Measurements from ENCODE around the gene DOCK2.

The DOCK2 gene

DNA sequence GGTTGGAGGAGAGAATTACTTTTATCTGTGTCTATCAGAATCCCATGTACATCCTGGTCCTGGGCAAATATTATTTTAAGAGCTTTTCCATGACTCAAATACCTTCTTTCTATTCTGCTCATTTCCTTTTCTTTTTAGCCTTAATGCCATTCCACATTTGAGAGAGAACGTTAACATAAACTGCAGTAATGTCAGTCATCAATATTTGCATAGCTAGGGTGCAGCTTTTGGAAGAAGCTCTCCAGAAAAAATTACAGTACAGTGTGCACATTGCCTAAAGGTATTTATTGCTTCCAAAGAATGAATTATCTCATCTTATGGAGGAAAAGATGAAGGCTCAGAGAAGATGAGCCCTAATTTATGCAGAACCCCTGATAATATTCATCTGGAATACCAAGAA is 284.9 kb downstream of the DOCK2 start:
- Histone ChIP-seq H3K4me1 (ENCODE audit: insufficient read depth, low read length) (peaks cover 8% of the 10 kb centered on the region), H3K27ac (ENCODE audit: low read length) (no peak overlapping the region), H3K27me3 (ENCODE audit: insufficient read depth, low read length, poor library complexity) (no peaks in the 10 kb centered on the region), H3K9ac (ENCODE audit: low read depth, low read length) (no peak overlapping the region), H3K4me2 (ENCODE audit: insufficient read depth, low read length) (no peak overlapping the region), H3K4me3 (ENCODE audit: low read depth in 1 of 2, low read length in 2 of 2) (no peak overlapping the region), H4K20me1 (ENCODE audit: insufficient read depth, low read length) (no peaks in the 10 kb centered on the region; the same call in 1 of the 2 replicates), H3K79me2 (ENCODE audit: insufficient read depth, low read length) (no peaks in the 10 kb centered on the region), H2AFZ (ENCODE audit: low read depth, low read length) (no peak overlapping the region), H3K9me3 (ENCODE audit: insufficient read depth, low read length, severe bottlenecking) (no peaks in the 10 kb centered on the region), H3K36me3 (ENCODE audit: insufficient read depth, low read length) (peaks cover 5% of the 10 kb centered on the region; the same call in 1 of the 2 replicates)
- TF ChIP-seq EZH2 (IDR thresholded peaks at IDR 0.05; ENCODE audit: borderline replicate concordance, low read depth, low read length, severe bottlenecking): no peak
- TF ChIP-seq, protein P1, sequence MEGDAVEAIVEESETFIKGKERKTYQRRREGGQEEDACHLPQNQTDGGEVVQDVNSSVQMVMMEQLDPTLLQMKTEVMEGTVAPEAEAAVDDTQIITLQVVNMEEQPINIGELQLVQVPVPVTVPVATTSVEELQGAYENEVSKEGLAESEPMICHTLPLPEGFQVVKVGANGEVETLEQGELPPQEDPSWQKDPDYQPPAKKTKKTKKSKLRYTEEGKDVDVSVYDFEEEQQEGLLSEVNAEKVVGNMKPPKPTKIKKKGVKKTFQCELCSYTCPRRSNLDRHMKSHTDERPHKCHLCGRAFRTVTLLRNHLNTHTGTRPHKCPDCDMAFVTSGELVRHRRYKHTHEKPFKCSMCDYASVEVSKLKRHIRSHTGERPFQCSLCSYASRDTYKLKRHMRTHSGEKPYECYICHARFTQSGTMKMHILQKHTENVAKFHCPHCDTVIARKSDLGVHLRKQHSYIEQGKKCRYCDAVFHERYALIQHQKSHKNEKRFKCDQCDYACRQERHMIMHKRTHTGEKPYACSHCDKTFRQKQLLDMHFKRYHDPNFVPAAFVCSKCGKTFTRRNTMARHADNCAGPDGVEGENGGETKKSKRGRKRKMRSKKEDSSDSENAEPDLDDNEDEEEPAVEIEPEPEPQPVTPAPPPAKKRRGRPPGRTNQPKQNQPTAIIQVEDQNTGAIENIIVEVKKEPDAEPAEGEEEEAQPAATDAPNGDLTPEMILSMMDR (IDR thresholded peaks at IDR 0.05; ENCODE audit: borderline replicate concordance, extremely low read depth, low read length, poor library complexity, severe bottlenecking): no peak
- ATAC-seq (ENCODE audit: insufficient read depth, low read depth): no peak
- DNase-seq: no peak

DNA sequence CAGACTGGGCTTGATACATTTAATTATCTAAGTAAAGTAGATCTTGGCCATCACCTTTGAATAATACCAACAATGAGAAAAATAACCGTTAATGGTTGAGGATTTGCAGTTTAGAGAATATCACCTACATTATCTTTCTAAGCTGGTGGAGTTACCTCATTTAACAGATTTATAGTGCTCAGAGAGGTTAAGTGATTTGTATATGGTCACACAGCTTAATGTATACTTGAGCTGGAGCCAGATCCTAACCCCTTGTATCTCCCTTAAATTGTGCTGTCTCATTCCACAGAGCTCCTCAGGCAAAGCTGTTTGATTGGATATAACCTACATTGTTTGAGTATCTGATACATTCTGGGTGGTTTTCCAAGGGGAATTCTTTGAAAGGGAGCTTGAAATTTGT is 285.4 kb downstream of the DOCK2 start:
- Histone ChIP-seq H2AFZ (ENCODE audit: low read depth, low read length) (no peak overlapping the region), H3K4me1 (ENCODE audit: insufficient read depth, low read length) (peaks cover 8% of the 10 kb centered on the region), H3K9me3 (ENCODE audit: insufficient read depth, low read length, severe bottlenecking) (no peaks in the 10 kb centered on the region), H3K4me2 (ENCODE audit: insufficient read depth, low read length) (no peak overlapping the region), H4K20me1 (ENCODE audit: insufficient read depth, low read length) (no peaks in the 10 kb centered on the region; the same call in 1 of the 2 replicates), H3K79me2 (ENCODE audit: insufficient read depth, low read length) (no peaks in the 10 kb centered on the region), H3K4me3 (ENCODE audit: low read depth in 1 of 2, low read length in 2 of 2) (no peak overlapping the region), H3K36me3 (ENCODE audit: insufficient read depth, low read length) (peaks cover 5% of the 10 kb centered on the region; the same call in 1 of the 2 replicates), H3K27me3 (ENCODE audit: insufficient read depth, low read length, poor library complexity) (no peaks in the 10 kb centered on the region), H3K9ac (ENCODE audit: low read depth, low read length) (no peak overlapping the region), H3K27ac (ENCODE audit: low read length) (no peak overlapping the region)
- DNase-seq (no peak), ATAC-seq (ENCODE audit: insufficient read depth, low read depth) (no peak)
- TF ChIP-seq EZH2 (IDR thresholded peaks at IDR 0.05; ENCODE audit: borderline replicate concordance, low read depth, low read length, severe bottlenecking): no peak
- TF ChIP-seq, protein P1 (IDR thresholded peaks at IDR 0.05; ENCODE audit: borderline replicate concordance, extremely low read depth, low read length, poor library complexity, severe bottlenecking): no peak

DNA sequence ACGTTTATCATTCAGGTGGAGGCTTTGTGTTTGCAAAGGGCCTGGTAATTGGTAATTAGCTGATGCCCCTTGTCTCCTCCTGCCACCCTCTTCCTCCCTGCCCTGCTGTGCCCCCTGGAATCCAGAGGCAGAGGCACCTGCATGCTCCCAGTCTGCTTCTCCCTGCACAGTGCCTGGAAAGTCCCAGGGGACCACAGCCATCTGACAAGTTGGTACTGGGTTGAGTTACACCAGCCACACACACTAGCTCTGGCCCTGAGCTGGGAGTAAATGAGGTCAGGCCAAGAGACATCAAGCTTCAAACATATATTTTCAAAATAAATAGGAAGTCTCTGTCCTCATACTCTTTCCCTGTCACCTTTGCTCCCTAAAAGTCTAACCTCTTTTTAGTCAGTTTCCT is 286.9 kb downstream of the DOCK2 start:
- Histone ChIP-seq H2AFZ (ENCODE audit: low read depth, low read length) (no peak overlapping the region), H3K27ac (ENCODE audit: low read length) (no peak overlapping the region), H3K79me2 (ENCODE audit: insufficient read depth, low read length) (no peaks in the 10 kb centered on the region), H3K27me3 (ENCODE audit: insufficient read depth, low read length, poor library complexity) (no peaks in the 10 kb centered on the region), H3K9me3 (ENCODE audit: insufficient read depth, low read length, severe bottlenecking) (no peaks in the 10 kb centered on the region), H4K20me1 (ENCODE audit: insufficient read depth, low read length) (no peaks in the 10 kb centered on the region; the same call in 1 of the 2 replicates), H3K4me1 (ENCODE audit: insufficient read depth, low read length) (peaks cover 8% of the 10 kb centered on the region), H3K9ac (ENCODE audit: low read depth, low read length) (no peak overlapping the region), H3K4me2 (ENCODE audit: insufficient read depth, low read length) (no peak overlapping the region), H3K4me3 (ENCODE audit: low read depth in 1 of 2, low read length in 2 of 2) (no peak overlapping the region), H3K36me3 (ENCODE audit: insufficient read depth, low read length) (peaks cover 9% of the 10 kb centered on the region; the same call in 1 of the 2 replicates)
- ATAC-seq (ENCODE audit: insufficient read depth, low read depth): peak; percentile 62
- TF ChIP-seq, protein P1 (IDR thresholded peaks at IDR 0.05; ENCODE audit: borderline replicate concordance, extremely low read depth, low read length, poor library complexity, severe bottlenecking): no peak
- no peak for TF ChIP-seq EZH2 (IDR thresholded peaks at IDR 0.05; ENCODE audit: borderline replicate concordance, low read depth, low read length, severe bottlenecking)
- peak; percentile 30 for DNase-seq

DNA sequence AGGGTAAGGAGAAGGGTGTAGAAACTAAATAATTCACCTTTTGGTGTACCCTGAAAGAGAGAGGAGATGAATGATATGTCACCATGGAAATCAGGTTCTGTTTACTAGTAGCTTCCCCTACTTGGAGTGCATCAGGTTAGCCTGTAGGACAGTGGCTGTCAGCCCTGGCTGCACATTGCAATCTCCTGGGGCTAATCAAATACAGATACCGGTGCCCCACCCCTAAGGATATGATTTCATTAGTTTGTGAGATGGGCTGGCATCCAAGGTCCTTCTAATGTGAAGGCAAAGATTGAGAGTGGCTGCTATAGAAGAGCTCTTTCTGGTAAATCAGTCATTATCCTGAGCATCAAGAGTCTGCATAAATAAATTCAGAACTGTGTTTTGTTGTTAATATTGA is 296.1 kb downstream of the DOCK2 start:
- H3K9me3 ChIP-seq (ENCODE audit: insufficient read depth, low read length, severe bottlenecking): no peaks in the 10 kb centered on the region
- no peak overlapping the region for H3K9ac ChIP-seq (ENCODE audit: low read depth, low read length)
- no peak overlapping the region for H3K27ac ChIP-seq (ENCODE audit: low read length)
- peaks cover 28% of the 10 kb centered on the region; the same call in 1 of the 2 replicates for H3K36me3 ChIP-seq (ENCODE audit: insufficient read depth, low read length)
- H2AFZ ChIP-seq (ENCODE audit: low read depth, low read length): no peak overlapping the region
- no peaks in the 10 kb centered on the region for H4K20me1 ChIP-seq (ENCODE audit: insufficient read depth, low read length)
- no peaks in the 10 kb centered on the region for H3K79me2 ChIP-seq (ENCODE audit: insufficient read depth, low read length)
- TF ChIP-seq EZH2 (IDR thresholded peaks at IDR 0.05; ENCODE audit: borderline replicate concordance, low read depth, low read length, severe bottlenecking): no peak
- TF ChIP-seq, protein P1 (IDR thresholded peaks at IDR 0.05; ENCODE audit: borderline replicate concordance, extremely low read depth, low read length, poor library complexity, severe bottlenecking): no peak
- H3K4me2 ChIP-seq (ENCODE audit: insufficient read depth, low read length): no peak overlapping the region
- no peaks in the 10 kb centered on the region for H3K27me3 ChIP-seq (ENCODE audit: insufficient read depth, low read length, poor library complexity)
- peaks cover 29% of the 10 kb centered on the region for H3K4me1 ChIP-seq (ENCODE audit: insufficient read depth, low read length)
- no peak overlapping the region for H3K4me3 ChIP-seq (ENCODE audit: low read depth in 1 of 2, low read length in 2 of 2)
- ATAC-seq (ENCODE audit: insufficient read depth, low read depth): no peak
- no peak for DNase-seq
